ENCODE measurements around the gene TBC1D3I.
"Not testable (repeated sequence)": the region's sequence is repeated elsewhere in the genome, so short reads cannot be mapped to it uniquely, and the experiment has no call there.

Gene TBC1D3I

DNA sequence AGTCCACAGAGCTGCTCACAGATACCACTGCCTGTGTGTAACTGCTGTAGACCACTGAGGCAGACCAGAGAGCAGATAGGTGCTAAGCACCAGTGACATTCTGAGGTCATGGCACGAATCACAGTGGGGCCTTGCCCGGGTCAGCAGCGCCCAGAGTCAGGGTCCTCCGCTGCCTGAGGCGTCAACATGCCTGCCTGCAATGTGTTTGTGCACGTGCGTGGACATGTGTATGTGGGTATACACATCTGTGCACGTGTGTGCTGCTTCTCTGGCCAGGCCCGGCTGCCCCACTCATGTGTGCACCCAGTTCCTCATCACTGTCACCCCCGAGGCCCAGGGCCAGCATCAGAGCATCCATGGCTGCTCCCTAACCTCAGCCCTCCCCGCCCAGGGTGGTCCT lies at the start of gene TBC1D3I:
TSS of gene TBC1D3I (minus strand) at position 101 of the 400 bp plus-strand sequence. CDS start 1,585 bp downstream, outside the sequence.
- DNase-seq: not testable (repeated sequence)

DNA sequence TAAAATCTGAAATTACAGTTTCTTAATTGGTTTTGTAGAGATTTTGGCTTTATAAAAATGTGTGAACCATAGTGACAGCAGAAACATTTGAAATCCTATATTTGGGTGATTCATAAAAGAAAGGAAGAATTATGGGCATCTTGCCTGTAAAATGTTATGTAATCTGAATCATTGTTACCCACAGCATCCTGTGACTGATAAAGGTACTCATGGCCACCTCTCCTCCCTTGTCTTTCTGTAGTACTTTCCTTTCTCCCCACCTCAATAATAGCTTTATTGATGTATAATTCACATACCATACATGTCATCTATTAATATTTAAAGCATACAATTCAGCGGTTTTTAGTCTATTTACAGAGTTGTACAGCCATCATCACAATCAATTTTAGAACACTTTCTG lies 30.8 kb upstream of the TBC1D3I start:
- DNase-seq: not testable (repeated sequence)

DNA sequence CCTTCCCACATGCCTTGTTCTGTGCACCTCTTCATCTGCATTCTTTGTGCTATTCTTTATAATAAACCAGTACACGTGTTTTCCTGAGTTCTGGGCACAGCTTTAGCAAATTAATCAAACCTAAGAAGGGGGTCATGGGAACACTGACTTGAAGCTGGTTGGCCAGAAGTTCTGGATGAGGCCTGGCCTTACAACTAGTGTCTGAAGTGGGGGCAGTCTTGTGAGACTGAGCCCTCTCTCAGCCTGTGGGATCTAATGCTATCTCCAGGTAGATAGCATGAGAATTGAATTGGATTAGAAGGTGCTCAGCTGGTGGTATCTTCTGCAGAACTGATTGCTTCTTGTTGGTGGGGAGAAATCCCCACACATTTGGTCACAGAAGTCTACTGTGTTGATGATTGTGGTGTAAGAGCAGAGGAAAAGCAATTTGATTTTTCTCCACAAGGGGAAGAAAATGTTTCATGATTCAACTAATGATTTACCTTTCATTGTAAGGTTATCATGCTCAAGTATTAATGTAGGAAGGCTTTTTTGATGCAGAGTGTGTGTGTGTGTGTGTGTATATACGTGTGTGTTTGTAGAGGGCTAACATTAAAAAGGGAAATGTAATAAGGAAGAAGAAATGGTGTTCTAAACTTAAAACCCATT lies 25.7 kb upstream of the TBC1D3I start:
- DNase-seq: not testable (repeated sequence)

DNA sequence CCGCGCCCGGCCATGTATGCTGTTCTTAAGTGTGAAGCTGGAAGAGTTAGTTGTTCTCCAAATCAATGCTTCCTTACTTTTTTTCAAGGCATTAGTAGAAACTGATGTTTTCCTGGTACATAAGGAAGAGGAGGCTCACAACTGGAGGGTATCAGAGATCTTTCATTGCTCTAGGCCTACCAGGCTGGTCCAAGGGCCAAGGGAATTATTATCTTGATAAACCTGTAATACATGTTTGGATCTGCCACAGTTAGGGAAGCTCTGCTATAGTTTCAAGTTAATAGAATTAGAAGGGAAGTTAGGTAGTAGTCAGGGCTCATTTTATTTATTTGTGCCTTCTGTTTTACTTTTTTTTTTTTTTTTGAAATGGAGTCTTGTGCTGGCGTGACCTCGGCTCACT lies 19.8 kb upstream of the TBC1D3I start:
- DNase-seq: not testable (repeated sequence)

GRCh38 chr17:36283256-36283655 lies 18.9 kb upstream of the TBC1D3I start:
- DNase-seq: not testable (repeated sequence)

GRCh38 chr17:36242046-36242445 lies 22.3 kb downstream of the TBC1D3I start:
- not testable (repeated sequence) for DNase-seq

- not testable (repeated sequence) for DNase-seq
Measured at GRCh38 chr17:36229644-36230043, 34.7 kb downstream of the TBC1D3I start.

- DNase-seq: not testable (repeated sequence)
Measured at GRCh38 chr17:36222967-36223366, 41.4 kb downstream of the TBC1D3I start.

- not testable (repeated sequence) for DNase-seq
Measured at GRCh38 chr17:36221581-36222100, 42.7 kb downstream of the TBC1D3I start.

- DNase-seq: not testable (repeated sequence)
Measured at GRCh38 chr17:36220737-36221580, 43.4 kb downstream of the TBC1D3I start.

- DNase-seq: not testable (repeated sequence)
Measured at GRCh38 chr17:36219556-36219955, 44.8 kb downstream of the TBC1D3I start.

DNA sequence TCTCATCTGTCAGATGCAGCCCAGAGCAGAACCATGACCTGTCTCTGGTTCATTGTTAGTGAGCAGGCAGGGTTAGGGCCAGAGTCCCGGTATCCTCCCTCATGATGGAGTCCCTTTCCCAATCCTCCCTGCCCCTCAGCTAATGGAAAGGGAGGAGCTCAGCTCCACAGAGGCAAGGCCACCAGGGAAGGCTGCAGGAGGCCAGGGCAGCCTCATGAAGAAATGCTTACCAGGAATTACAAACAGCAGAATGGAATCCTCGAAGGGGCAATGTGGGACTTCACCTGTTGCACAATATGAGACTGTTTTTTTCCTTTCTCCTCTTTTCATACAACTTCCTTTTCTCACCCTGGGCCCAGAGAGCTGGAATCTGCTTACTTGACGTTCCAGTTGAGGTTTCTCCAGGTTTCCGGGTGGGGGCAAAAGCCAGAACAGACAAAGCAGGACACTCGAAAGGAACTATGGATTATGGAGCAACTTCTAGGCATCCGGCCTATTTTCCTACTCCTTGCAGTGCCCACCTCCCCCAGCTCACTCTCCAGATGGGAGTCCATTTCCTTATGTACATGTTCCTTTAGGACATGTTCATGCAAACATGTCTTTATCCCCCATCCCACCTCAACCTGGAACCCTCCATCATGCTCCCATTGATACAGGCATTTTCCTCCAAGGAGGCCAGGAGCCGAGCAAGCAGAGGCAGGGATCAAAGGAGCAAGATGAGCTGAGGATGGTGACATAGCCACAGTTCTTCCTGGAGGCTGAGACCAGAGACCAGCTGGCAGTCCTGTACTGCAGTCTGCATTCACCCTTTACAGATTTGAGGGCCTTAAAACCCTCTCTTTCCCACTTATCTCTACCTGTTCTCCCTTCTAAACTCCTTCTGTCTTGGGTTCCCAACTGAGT lies 48.7 kb downstream of the TBC1D3I start:
- DNase-seq: not testable (repeated sequence)

DNA sequence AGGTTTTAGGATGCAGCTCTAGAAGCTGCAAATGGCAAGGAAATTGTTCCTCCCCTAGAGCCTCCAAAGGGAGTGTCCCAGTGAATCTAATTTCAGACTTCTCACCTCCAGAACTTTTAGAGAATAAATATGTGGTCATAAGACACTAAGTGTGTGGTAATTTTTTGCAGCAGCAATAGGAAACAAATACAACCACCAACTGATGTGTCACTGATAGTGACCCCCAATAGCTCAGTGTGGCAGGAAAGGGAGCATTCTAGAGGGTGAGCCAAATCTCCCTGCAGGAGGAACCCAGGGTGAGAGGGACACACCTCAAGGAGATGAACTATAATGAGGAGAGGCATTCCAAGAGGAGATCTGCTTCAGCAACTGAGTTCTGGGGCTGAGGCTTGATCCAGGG lies 49.5 kb downstream of the TBC1D3I start:
- DNase-seq: no peak

DNA sequence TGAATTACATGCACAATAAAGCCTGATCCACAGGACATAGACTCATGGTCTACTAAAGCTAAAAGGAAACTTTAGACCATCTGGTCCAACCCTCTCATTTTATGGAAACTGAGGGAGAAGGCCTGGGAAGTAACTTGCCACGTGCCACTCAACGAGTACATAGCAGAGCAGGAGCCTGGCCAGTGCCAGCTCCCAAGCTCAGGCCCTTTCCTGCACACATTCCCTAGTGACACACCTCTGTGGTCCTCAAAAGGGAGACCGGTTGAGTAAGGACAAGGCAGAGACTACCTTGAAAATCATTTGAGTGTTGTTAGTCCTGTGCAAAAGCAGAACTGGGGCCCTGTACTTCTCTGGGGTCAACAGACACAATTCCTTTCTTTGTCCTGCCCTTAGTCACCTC lies 50.7 kb downstream of the TBC1D3I start:
- no peak for DNase-seq

- DNase-seq: no peak
Measured at GRCh38 chr17:36212966-36213365, 51.4 kb downstream of the TBC1D3I start.

DNA sequence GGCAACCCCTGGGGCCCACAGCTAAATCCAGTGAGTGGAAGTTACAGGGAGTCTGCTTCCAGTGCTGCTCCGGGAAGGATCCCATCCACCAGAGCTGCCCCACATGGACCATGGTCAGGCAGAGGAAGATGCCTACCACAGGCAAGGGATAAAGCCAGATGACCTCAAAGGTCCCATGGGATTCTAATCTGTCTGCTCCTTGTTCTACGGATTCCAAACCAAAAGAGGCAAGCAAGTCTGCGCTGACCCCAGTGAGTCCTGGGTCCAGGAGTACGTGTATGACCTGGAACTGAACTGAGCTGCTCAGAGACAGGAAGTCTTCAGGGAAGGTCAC lies 52.1 kb downstream of the TBC1D3I start:
- no peak for DNase-seq

- DNase-seq: not testable (repeated sequence)
Measured at GRCh38 chr17:36211484-36212271, 52.7 kb downstream of the TBC1D3I start.

- DNase-seq: not testable (repeated sequence)
Measured at GRCh38 chr17:36210439-36211211, 53.7 kb downstream of the TBC1D3I start, which contains the start of gene CCL4L2. Gene CCL4L2 (plus strand): TSS chr17:36211063.

- DNase-seq: no peak
Measured at GRCh38 chr17:36209575-36209974, 54.8 kb downstream of the TBC1D3I start.

GRCh38 chr17:36207383-36207782 lies 57.0 kb downstream of the TBC1D3I start:
- not testable (repeated sequence) for DNase-seq

DNA sequence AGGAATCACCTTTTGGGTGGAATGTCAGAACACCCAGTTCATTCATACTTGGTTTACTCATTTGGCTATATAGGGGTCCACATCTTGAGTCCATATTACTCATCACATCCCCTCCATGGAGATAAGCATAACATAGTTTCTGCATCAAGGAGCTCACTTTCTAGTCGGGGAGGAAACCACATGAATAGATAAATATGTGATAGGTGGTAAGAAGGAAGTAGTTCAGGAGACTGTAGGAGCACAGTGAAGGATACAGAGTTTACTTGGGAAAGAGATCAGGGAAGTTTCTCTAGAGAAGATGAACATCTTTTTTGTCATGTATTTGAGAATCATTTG lies 57.9 kb downstream of the TBC1D3I start:
- not testable (repeated sequence) for DNase-seq

All from fibroblast of skin of right quadriceps (primary cell).